GM13977 (cell line): ENCODE results near the gene SLC35E2B.
"Not testable (repeated sequence)": the region's sequence is repeated elsewhere in the genome, so short reads cannot be mapped to it uniquely, and the experiment has no call there.

Experiments
- DNase-seq: peaks from one replicate; pipeline ENCODE4 v3.0.0; 2012; ENCODE audit warnings: low spot score
- in situ Hi-C: fragments of 300-500 bp; cut with MboI; formaldehyde crosslinking; loops from one replicate; pipeline ENCODE4 v1.12.0; 2022; ENCODE audit warnings: low sequenced_read_pairs, low pct_unique_long_range_greater_than_20kb, mixed read lengths, inconsistent platforms; ENCODE audit not compliant: unreplicated experiment
- TF ChIP-seq, protein P1 (sequence below): IDR thresholded peaks from 2 replicates; pipeline ENCODE4 v1.5.1; 2012; ENCODE audit warnings: mild to moderate bottlenecking, control low read depth; ENCODE audit not compliant: insufficient read depth; ENCODE audit errors: extremely low read depth, missing control alignments

SLC35E2B gene

GRCh38 chr1:1721201-1721600 lies 28.6 kb upstream of the SLC35E2B start:
- in situ Hi-C loops: loop anchor here (5.0 kb wide), 1 partner anchor 64 kb away; the partner anchor contains the start of gene CDK11B
- TF ChIP-seq, protein P1, sequence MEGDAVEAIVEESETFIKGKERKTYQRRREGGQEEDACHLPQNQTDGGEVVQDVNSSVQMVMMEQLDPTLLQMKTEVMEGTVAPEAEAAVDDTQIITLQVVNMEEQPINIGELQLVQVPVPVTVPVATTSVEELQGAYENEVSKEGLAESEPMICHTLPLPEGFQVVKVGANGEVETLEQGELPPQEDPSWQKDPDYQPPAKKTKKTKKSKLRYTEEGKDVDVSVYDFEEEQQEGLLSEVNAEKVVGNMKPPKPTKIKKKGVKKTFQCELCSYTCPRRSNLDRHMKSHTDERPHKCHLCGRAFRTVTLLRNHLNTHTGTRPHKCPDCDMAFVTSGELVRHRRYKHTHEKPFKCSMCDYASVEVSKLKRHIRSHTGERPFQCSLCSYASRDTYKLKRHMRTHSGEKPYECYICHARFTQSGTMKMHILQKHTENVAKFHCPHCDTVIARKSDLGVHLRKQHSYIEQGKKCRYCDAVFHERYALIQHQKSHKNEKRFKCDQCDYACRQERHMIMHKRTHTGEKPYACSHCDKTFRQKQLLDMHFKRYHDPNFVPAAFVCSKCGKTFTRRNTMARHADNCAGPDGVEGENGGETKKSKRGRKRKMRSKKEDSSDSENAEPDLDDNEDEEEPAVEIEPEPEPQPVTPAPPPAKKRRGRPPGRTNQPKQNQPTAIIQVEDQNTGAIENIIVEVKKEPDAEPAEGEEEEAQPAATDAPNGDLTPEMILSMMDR: no peak
- no peak for DNase-seq

GRCh38 chr1:1715109-1715883 lies 22.7 kb upstream of the SLC35E2B start:
- in situ Hi-C loops, DNase-seq: not testable (repeated sequence)

- DNase-seq, in situ Hi-C loops: not testable (repeated sequence)
Observed at GRCh38 chr1:1707897-1708296, 15.3 kb upstream of the SLC35E2B start.

DNA sequence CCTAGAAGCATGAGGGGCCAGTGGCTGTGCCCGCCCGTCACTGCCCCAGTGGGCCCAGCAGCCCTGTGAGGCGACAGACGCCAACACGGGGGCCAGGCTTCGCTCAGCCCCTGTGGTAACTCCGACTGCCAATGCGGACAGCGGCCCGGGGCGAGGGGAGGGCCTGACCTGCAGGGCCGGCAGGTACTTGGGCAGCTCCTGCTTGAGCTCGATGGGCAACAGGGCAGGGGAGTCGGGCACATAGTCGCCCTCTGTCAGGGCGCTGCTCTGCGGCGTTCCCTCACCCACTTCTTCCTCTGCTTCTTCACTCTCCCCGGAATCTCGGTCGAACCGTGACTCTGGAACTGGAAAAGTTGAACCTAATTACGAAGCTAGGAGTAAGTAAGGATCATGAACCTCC lies 14.6 kb upstream of the SLC35E2B start:
- in situ Hi-C loops, DNase-seq: not testable (repeated sequence)

DNA sequence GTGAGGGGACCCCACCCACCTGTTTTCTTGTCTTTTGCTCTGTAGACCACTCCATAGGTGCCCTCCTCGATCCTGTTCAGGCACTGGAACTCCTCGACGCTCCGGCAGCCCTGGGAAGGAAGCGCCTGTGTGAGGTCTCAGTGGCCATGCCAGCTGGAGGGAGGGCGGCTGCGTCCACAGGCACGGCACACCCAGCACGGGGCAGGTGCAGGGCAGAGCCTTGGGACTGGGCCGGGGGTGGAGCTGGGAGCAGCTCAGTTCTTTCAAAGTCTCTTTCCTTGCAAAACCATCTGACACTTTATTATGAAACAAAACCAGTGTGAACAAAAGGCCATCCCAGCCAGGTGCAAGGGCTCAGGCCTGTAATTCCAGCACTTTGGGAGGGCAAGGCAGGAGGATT lies 13.0 kb upstream of the SLC35E2B start:
- DNase-seq, in situ Hi-C loops: not testable (repeated sequence)

- DNase-seq, in situ Hi-C loops: not testable (repeated sequence)
Observed at GRCh38 chr1:1704284-1704957, 11.8 kb upstream of the SLC35E2B start.

DNA sequence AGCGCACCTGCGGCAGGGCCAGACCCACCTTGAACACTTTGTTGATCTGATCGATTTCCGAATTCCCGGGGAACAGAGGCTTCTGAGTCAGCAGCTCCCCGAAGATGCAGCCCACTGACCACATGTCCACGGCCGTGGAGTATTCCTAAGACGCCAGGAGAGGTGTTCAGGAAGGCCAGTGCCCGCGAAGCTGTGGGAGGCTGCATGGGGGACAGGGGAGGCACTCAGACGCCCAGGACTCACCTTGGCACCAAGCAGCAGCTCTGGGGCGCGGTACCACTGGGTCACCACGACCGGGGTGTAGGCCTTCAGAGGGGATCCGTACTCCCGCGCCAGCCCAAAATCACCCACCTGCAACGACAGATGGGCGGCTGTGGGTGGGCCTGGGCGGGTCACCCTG lies 11.2 kb upstream of the SLC35E2B start:
- in situ Hi-C loops: no loop called here
- no peak for DNase-seq
- TF ChIP-seq, protein P1: no peak

GRCh38 chr1:1702506-1702905 lies 9.9 kb upstream of the SLC35E2B start:
- in situ Hi-C loops, DNase-seq: not testable (repeated sequence)

DNA sequence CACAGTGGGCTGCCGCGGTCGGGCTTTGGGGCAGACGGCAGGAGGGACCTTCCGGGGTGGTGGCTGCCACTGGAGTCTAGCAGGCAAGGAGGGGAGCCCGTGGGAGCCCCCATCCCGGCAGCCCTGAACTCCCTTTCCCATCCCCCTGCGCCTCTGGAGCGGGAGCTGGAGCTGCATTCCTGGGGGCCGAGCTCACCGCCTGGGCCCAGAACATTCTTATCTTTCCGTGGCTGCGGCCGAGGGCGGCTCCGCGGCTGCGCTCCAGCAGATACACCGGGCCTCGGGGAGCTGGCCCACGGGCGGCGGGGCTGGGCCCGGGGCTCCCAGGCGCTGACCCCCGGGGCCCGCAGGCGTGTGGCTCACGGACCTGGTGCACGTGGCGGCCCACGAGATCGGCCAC lies 8.0 kb upstream of the SLC35E2B start:
- in situ Hi-C loops, DNase-seq: not testable (repeated sequence)

- DNase-seq, in situ Hi-C loops: not testable (repeated sequence)
Observed at GRCh38 chr1:1700067-1700466, 7.5 kb upstream of the SLC35E2B start.

DNA sequence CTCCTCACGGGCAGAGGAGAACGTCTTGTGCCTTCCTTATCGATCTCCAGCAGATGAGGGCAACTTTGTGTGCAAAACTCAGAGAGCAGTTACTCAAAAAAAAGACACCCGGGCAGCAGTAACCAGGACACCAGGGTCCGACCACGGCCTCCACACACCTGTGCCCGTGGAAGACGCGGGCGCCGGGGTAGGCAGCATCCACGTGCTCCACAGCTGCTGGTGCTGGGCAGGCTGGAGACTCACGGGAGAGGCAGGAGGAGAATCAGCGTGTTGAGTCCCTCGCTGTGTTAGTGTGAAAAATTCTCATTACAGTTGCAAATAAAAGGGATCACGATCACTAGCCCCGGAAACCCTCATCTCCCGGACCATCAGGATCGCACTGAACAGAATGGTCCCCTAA lies 6.5 kb upstream of the SLC35E2B start:
- in situ Hi-C loops, DNase-seq: not testable (repeated sequence)

- DNase-seq, in situ Hi-C loops: not testable (repeated sequence)
Observed at GRCh38 chr1:1697358-1698183, 5.0 kb upstream of the SLC35E2B start.

DNA sequence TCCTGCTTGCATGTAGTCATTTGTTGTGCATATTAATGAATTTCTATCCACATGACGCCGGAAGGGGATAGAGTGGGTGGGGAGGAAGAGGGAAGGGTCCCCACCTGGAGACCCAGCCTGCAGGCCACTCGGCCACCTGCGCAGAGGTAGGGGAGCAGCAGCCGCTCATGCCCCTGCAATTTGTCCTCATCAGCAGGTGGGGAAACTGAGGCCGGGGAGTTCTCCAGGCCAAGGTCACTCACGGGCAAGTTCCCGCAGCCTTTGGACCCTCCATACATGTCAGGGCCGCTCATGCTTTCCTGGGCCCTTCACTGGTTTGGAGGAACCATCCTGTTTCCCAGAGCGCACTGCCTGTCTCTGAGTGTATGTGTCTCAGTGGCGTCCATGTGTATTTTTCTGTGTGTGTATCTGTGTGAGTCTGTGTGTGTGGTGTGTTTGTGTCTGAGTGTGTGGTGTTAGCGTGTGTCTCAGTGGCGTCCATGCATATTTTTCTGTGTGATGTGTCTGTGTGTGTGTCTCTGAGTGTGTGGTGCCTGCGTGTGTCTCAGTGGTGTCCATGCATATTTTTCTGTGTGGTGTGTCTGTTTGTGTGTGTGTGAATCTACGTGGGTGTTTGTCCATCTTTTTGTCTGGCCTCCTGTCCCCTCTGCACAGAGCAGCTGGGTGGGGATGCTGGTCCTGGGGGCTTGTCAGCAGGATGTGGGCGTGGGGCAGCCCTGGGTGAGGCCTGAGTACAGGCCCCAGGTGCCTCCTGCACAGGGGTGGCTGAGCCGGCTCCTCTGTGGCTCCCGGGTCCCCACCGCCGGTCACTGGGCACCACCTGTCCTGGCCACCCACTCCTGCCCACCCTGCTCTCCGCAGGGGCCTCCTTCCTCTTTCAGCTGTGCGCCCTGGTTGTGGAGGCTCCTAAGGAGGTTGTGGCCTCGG lies 4.1 kb upstream of the SLC35E2B start:
- DNase-seq, in situ Hi-C loops: not testable (repeated sequence)

DNA sequence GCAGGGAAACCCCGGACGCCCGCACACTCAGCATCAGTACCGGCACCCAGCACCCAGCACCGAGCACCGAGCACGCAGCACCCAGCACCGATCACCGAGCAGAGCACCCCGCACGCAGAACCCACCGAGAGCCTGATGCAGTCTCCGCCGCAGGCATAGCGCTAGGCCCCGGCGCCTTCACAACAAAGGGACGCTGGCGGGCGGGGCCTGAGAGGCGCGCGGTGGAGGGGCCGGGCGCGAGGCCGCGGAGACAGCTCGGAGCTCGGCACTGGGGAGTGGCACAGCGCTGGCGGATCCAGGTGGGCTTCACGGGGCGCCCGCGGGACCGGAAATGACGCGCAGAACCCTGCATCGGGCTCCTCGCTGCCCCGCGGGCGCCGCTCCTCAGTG lies 276 bp downstream of the SLC35E2B start:
- DNase-seq, in situ Hi-C loops: not testable (repeated sequence)
